ENCODE results near the gene CYP26B1. TPM values are rescaled to one million over a fixed set of nuclear protein-coding genes. Genes with fewer than 3 reads are reported as not detected.

Gene CYP26B1
- total and polyA plus RNA-seq, 2 of the 8 experiments (the other 6 are each of a cell fraction or from before 2014, with no cell fraction given): 0.06 to 0.69 TPM

GRCh38 chr2:72130659-72131360 is 16.9 kb downstream of the CYP26B1 start:
- Histone ChIP-seq H3K23me2 (ENCODE audit: low read depth, low read length) (no peaks in the 10 kb centered on the region), H4K8ac (ENCODE audit: extremely low read depth, insufficient read depth, low read length) (no peak overlapping the region), H4K20me1 (replicated peaks in 1 of 2; ENCODE audit: control insufficient read depth in 1 of 2, insufficient read depth in 2 of 2, low read length in 2 of 2) (no peaks in the 10 kb centered on the region), H2BK12ac (ENCODE audit: low read depth, low read length) (0 out of 2 replicates have a peak overlapping the region, but pooled peaks have one; percentile 27), H3K18ac (ENCODE audit: extremely low read depth, low read length) (peak overlapping the region; percentile 51; the same call in 1 of the 2 replicates), H2AK5ac (ENCODE audit: low read depth, low read length) (no peak overlapping the region), H3K79me1 (ENCODE audit: low read depth, low read length) (no peaks in the 10 kb centered on the region), H3K4me1 (replicated peaks in 1 of 4; ENCODE audit: control insufficient read depth in 3 of 4, insufficient read depth in 4 of 4, low read length in 3 of 4) (peaks cover 0 to 9% (median 6%) of the 10 kb centered on the region in 4 experiments; a peak in 5 of 7 replicates), H3K23ac (ENCODE audit: insufficient read length) (no peak overlapping the region), H3K27ac (ENCODE audit: low read depth, low read length) (no peak overlapping the region), H4K91ac (replicated peaks; ENCODE audit: insufficient read length, low read length) (no peak overlapping the region), H3K79me2 (ENCODE audit: control insufficient read depth in 1 of 2, insufficient read depth in 2 of 2, low read length in 2 of 2) (no peaks in the 10 kb centered on the region), H3K9me3 (ENCODE audit: insufficient read depth in 2 of 2, low read depth in 1 of 2, low read length in 1 of 2) (no peaks in the 10 kb centered on the region), H3K4me2 (ENCODE audit: insufficient read depth in 1 of 2, low read depth in 2 of 2, low read length in 2 of 2) (no peak overlapping the region), H3K9ac (replicated peaks in 1 of 4; ENCODE audit: extremely low read depth in 1 of 4, low read depth in 3 of 4, low read length in 3 of 4) (no peak overlapping the region), H3K14ac (ENCODE audit: insufficient read length) (no peak overlapping the region), H2BK5ac (ENCODE audit: low read depth, low read length) (peak overlapping the region; percentile 24; the same call in 1 of the 2 replicates), H4K5ac (ENCODE audit: insufficient read length, low read depth, low read length) (no peak overlapping the region), H3K4me3 (ENCODE audit: extremely low read depth in 1 of 4, insufficient read depth in 2 of 4, low read depth in 3 of 4, low read length in 4 of 4) (no peak overlapping the region), H3K27me3 (replicated peaks in 1 of 4; ENCODE audit: control insufficient read depth in 3 of 4, extremely low read depth in 1 of 4, insufficient read depth in 3 of 4, low read length in 3 of 4) (peaks cover 0 to 4% (median 0%) of the 10 kb centered on the region in 4 experiments; a peak in 1 of 7 replicates), H2AFZ (ENCODE audit: low read length) (peak overlapping the region; percentile 80; the same call in 1 of the 2 replicates), H3K36me3 (ENCODE audit: control insufficient read depth in 2 of 4, insufficient read depth in 4 of 4, low read length in 3 of 4) (no peaks in the 10 kb centered on the region), H3K56ac (replicated peaks; ENCODE audit: insufficient read length, low read depth, low read length) (no peak overlapping the region), H2BK15ac (ENCODE audit: low read length) (peak overlapping the region; percentile 18; the same call in 1 of the 2 replicates), H2BK20ac (ENCODE audit: low read length) (no peak overlapping the region), H3K4ac (replicated peaks; ENCODE audit: insufficient read length, low read depth, low read length) (no peak overlapping the region), H2BK120ac (replicated peaks; ENCODE audit: low read depth, low read length) (no peak overlapping the region)
- WGBS, 2 experiments (ENCODE audit: extremely low coverage in 1 of 2, insufficient coverage in 1 of 2, insufficient read length in 1 of 2, insufficient replicate concordance in 2 of 2, low coverage in 1 of 2, low lambda C conversion rate in 2 of 2, missing lambda C conversion rate in 1 of 2): 61% methylated on average over 26 of the region's 26 CpGs; no CpG with 5 or more reads in 1 of the 2 experiments
- TF ChIP-seq ASH2L (IDR thresholded peaks at IDR 0.05; ENCODE audit: low read length) (peak; percentile 28), BRCA1 (IDR thresholded peaks at IDR 0.05; ENCODE audit: low read depth, low read length) (no peak)
- ChIA-PET POLR2A (ENCODE audit: partially characterized antibody) (no interaction called here), CTCF (ENCODE audit: partially characterized antibody) (interaction anchor here (1.1 to 7.7 kb wide), 8 partner anchors 10 to 582 kb away, joined by 3 to 44 read pairs (median 4); no protein-coding TSS in a partner anchor)
- FAIRE-seq (no peak), DNase-seq (ENCODE audit: low read depth in 1 of 2, low spot score in 2 of 2) (peak in 1 of 2 experiments; percentile 54)

All from H1 (cell line).